HG02642 (cell line): ENCODE measurements around the gene SYT17.

Source experiments
- ATAC-seq: cut with Tn5 transposase; IDR thresholded peaks from one replicate; pipeline ENCODE4 v1.9.1; 2021; ENCODE audit warnings: mild to moderate bottlenecking; ENCODE audit not compliant: unreplicated experiment, poor library complexity

The SYT17 gene

GRCh38 chr16:19138601-19139000 lies 29.4 kb upstream of the SYT17 start:
- ATAC-seq, result no peak

GRCh38 chr16:19139436-19140091 lies 28.5 kb upstream of the SYT17 start:
- no peak for ATAC-seq

GRCh38 chr16:19140396-19140795 lies 27.6 kb upstream of the SYT17 start:
- ATAC-seq, result no peak

- no peak for ATAC-seq
These were observed 25.0 kb upstream of the SYT17 start for GRCh38 chr16:19142939-19143598.

GRCh38 chr16:19143599-19143956 lies 24.5 kb upstream of the SYT17 start:
- ATAC-seq, result no peak

- ATAC-seq, result no peak
These were observed 23.0 kb upstream of the SYT17 start for GRCh38 chr16:19145010-19145409.

GRCh38 chr16:19147126-19147525 lies 20.9 kb upstream of the SYT17 start:
- no peak for ATAC-seq

- ATAC-seq, result no peak
These were observed 20.4 kb upstream of the SYT17 start for GRCh38 chr16:19147627-19148026.

GRCh38 chr16:19148189-19148588 lies 19.9 kb upstream of the SYT17 start:
- no peak for ATAC-seq

GRCh38 chr16:19151310-19151709 lies 16.7 kb upstream of the SYT17 start:
- no peak for ATAC-seq

- no peak for ATAC-seq
These were observed 16.0 kb upstream of the SYT17 start for GRCh38 chr16:19152042-19152441.

GRCh38 chr16:19153876-19154275 lies 14.2 kb upstream of the SYT17 start:
- ATAC-seq, result no peak

- ATAC-seq, result no peak
These were observed 6.0 kb upstream of the SYT17 start for GRCh38 chr16:19162085-19162484.

GRCh38 chr16:19163215-19163614 lies 4.8 kb upstream of the SYT17 start:
- no peak for ATAC-seq

- ATAC-seq, result no peak
These were observed 3.8 kb upstream of the SYT17 start for GRCh38 chr16:19164285-19164684.

- ATAC-seq, result no peak
These were observed 2.9 kb upstream of the SYT17 start for GRCh38 chr16:19165101-19165500.

- ATAC-seq, result no peak
These were observed 1.5 kb upstream of the SYT17 start for GRCh38 chr16:19166500-19166899.

- no peak for ATAC-seq
These were observed 486 bp downstream of the SYT17 start for GRCh38 chr16:19168371-19169081.

GRCh38 chr16:19169082-19169639 lies 1.1 kb downstream of the SYT17 start:
- no peak for ATAC-seq

- ATAC-seq, result no peak
These were observed 2.1 kb downstream of the SYT17 start for GRCh38 chr16:19170043-19170655.
